Measurements from ENCODE around the gene ANO3. TPM values are rescaled to one million over a fixed set of nuclear protein-coding genes. Genes with fewer than 3 reads are reported as not detected.
A peak's percentile ranks its signal among the peaks of the same experiment; 100 is the strongest.

The ANO3 gene
- total and polyA plus RNA-seq, 2 donors from 2014 or later, result 0.30 to 1.5 TPM

DNA sequence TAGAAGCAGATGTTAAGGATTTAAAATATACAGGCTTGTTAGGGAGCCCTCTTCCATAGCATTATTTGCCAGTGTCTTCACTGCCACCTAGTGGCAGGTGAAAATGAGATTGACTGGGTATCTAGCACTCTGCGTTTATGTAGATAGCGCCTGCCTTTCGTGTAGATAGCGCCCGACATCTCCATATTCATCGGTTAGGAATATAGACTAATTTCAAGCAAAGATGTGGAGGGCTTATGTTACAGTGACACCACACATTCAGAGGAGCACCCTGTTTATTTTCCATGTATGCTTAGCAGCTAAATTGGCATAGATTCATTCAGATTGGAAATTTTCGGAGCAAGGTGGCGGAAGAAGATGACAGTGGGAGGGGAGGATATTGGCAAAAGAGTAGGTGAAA lies 318.0 kb downstream of the ANO3 start:
- H3K27me3 ChIP-seq (ENCODE audit: control insufficient read depth, insufficient read depth, low read length), result no peaks in the 10 kb centered on the region
- H3K4me3 ChIP-seq (ENCODE audit: low read length in 3 of 3), result no peak overlapping the region
- TF ChIP-seq, protein P1, sequence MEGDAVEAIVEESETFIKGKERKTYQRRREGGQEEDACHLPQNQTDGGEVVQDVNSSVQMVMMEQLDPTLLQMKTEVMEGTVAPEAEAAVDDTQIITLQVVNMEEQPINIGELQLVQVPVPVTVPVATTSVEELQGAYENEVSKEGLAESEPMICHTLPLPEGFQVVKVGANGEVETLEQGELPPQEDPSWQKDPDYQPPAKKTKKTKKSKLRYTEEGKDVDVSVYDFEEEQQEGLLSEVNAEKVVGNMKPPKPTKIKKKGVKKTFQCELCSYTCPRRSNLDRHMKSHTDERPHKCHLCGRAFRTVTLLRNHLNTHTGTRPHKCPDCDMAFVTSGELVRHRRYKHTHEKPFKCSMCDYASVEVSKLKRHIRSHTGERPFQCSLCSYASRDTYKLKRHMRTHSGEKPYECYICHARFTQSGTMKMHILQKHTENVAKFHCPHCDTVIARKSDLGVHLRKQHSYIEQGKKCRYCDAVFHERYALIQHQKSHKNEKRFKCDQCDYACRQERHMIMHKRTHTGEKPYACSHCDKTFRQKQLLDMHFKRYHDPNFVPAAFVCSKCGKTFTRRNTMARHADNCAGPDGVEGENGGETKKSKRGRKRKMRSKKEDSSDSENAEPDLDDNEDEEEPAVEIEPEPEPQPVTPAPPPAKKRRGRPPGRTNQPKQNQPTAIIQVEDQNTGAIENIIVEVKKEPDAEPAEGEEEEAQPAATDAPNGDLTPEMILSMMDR (IDR thresholded peaks at IDR 0.05; ENCODE audit: borderline replicate concordance, extremely low read depth, insufficient read depth), result peak; percentile 77
- H3K27ac ChIP-seq (ENCODE audit: low read depth in 2 of 2, low read length in 2 of 2), result no peak overlapping the region
- DNase-seq (peak in 4 of 5 donors; percentile 46 to 82 (median 65)), FAIRE-seq (peak; percentile 38)
- no peak overlapping the region for H3K9ac ChIP-seq (ENCODE audit: low read length in 3 of 3)
- no peaks in the 10 kb centered on the region for H3K9me3 ChIP-seq (ENCODE audit: control insufficient read depth in 2 of 3, insufficient read depth in 1 of 3, low read length in 3 of 3)
- H3K36me3 ChIP-seq (ENCODE audit: control insufficient read depth in 2 of 3, insufficient read depth in 3 of 3, low read length in 3 of 3), result no peaks in the 10 kb centered on the region
- H3K4me1 ChIP-seq (ENCODE audit: control insufficient read depth in 2 of 3, insufficient read depth in 2 of 3, low read depth in 1 of 3, low read length in 3 of 3), result no peaks in the 10 kb centered on the region
- intact Hi-C loops (cut with DNase I), result no loop called here

DNA sequence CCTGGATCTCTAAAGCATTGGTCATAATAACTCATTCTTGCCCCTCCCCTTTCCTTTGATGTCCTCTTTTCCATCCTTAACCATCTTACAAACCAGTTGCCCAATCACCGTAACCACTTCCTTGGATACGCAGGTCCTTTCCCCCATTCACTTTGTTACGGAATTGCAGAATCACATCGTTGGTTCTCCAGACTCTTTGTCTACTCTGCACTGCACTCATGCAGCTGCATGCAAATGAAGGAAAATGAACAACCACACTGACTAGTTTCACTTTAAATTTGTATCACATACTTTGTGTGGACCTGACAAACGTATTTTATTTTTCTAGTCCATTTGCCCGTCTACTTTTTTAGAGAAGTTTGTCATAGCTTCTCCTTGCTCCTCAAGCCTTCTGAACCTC lies 320.0 kb downstream of the ANO3 start:
- FAIRE-seq, result no peak
- Histone ChIP-seq H3K27me3 (ENCODE audit: control insufficient read depth, insufficient read depth, low read length) (no peaks in the 10 kb centered on the region), H3K9ac (ENCODE audit: low read length in 3 of 3) (no peak overlapping the region), H3K27ac (ENCODE audit: low read depth in 2 of 2, low read length in 2 of 2) (no peak overlapping the region), H3K4me3 (ENCODE audit: low read length in 3 of 3) (no peak overlapping the region), H3K4me1 (ENCODE audit: control insufficient read depth in 2 of 3, insufficient read depth in 2 of 3, low read depth in 1 of 3, low read length in 3 of 3) (no peaks in the 10 kb centered on the region), H3K9me3 (ENCODE audit: control insufficient read depth in 2 of 3, insufficient read depth in 1 of 3, low read length in 3 of 3) (no peaks in the 10 kb centered on the region), H3K36me3 (ENCODE audit: control insufficient read depth in 2 of 3, insufficient read depth in 3 of 3, low read length in 3 of 3) (no peaks in the 10 kb centered on the region)
- no peak for DNase-seq
- TF ChIP-seq, protein P1 (IDR thresholded peaks at IDR 0.05; ENCODE audit: borderline replicate concordance, extremely low read depth, insufficient read depth), result no peak
- intact Hi-C loops (cut with DNase I), result no loop called here

DNA sequence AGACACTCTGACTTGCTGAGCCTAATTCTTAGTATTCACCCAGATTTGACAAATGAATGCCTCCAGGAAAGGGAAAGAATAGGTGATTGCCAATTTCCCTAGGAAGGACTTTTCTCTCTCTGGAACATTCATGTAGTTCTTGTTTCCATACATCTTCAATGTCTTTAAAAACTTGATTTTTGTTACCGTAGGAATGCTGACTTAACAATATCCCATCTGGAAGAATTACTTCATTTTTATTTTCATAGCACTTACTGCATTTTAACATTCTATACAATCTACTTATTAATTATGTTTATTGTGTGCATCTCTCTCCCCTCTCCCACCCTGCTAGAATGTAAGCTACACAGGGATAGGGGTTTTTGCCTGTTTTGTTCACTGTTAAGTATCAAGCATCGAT lies 323.4 kb downstream of the ANO3 start:
- no peaks in the 10 kb centered on the region for H3K9me3 ChIP-seq (ENCODE audit: control insufficient read depth in 2 of 3, insufficient read depth in 1 of 3, low read length in 3 of 3)
- H3K4me1 ChIP-seq (ENCODE audit: control insufficient read depth in 2 of 3, insufficient read depth in 2 of 3, low read depth in 1 of 3, low read length in 3 of 3), result no peaks in the 10 kb centered on the region
- intact Hi-C loops (cut with DNase I), result no loop called here
- H3K27ac ChIP-seq (ENCODE audit: low read depth in 2 of 2, low read length in 2 of 2), result no peak overlapping the region
- H3K9ac ChIP-seq (ENCODE audit: low read length in 3 of 3), result no peak overlapping the region
- TF ChIP-seq, protein P1 (IDR thresholded peaks at IDR 0.05; ENCODE audit: borderline replicate concordance, extremely low read depth, insufficient read depth), result no peak
- H3K36me3 ChIP-seq (ENCODE audit: control insufficient read depth in 2 of 3, insufficient read depth in 3 of 3, low read length in 3 of 3), result no peaks in the 10 kb centered on the region
- H3K4me3 ChIP-seq (ENCODE audit: low read length in 3 of 3), result no peak overlapping the region
- no peaks in the 10 kb centered on the region for H3K27me3 ChIP-seq (ENCODE audit: control insufficient read depth, insufficient read depth, low read length)
- no peak for FAIRE-seq
- DNase-seq, result no peak

DNA sequence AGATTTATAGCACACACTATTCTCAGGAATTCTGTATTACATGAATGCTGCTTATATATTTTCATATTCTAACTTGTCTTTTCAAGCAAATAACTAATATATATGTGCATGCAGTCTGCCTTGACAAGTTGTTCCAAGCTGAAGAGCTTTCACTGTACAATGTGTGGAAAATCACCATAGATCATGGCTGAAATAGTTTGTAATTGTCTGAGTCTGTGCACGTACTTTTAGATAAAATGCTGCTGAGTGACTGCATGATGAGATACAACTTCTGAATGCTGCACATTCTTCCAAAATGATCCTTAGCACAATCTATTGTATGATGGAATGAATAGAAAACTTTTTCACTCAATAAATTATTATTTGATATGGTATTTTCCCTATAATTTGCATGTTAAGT lies 331.0 kb downstream of the ANO3 start:
- Histone ChIP-seq H3K27me3 (ENCODE audit: control insufficient read depth, insufficient read depth, low read length) (no peaks in the 10 kb centered on the region), H3K4me1 (ENCODE audit: control insufficient read depth in 2 of 3, insufficient read depth in 2 of 3, low read depth in 1 of 3, low read length in 3 of 3) (no peaks in the 10 kb centered on the region), H3K9ac (ENCODE audit: low read length in 3 of 3) (no peak overlapping the region), H3K9me3 (ENCODE audit: control insufficient read depth in 2 of 3, insufficient read depth in 1 of 3, low read length in 3 of 3) (no peaks in the 10 kb centered on the region), H3K36me3 (ENCODE audit: control insufficient read depth in 2 of 3, insufficient read depth in 3 of 3, low read length in 3 of 3) (no peaks in the 10 kb centered on the region), H3K4me3 (ENCODE audit: low read length in 3 of 3) (no peak overlapping the region), H3K27ac (ENCODE audit: low read depth in 2 of 2, low read length in 2 of 2) (no peak overlapping the region)
- no peak for DNase-seq
- TF ChIP-seq, protein P1 (IDR thresholded peaks at IDR 0.05; ENCODE audit: borderline replicate concordance, extremely low read depth, insufficient read depth), result no peak
- intact Hi-C loops (cut with DNase I), result no loop called here
- FAIRE-seq, result no peak
